ENCODE measurements around the gene TRIM6. TPM values are rescaled to one million over a fixed set of nuclear protein-coding genes. Genes with fewer than 3 reads are reported as not detected.

The TRIM6 gene
- total RNA-seq, 1 donor from 2014 or later = 7.1 TPM

DNA sequence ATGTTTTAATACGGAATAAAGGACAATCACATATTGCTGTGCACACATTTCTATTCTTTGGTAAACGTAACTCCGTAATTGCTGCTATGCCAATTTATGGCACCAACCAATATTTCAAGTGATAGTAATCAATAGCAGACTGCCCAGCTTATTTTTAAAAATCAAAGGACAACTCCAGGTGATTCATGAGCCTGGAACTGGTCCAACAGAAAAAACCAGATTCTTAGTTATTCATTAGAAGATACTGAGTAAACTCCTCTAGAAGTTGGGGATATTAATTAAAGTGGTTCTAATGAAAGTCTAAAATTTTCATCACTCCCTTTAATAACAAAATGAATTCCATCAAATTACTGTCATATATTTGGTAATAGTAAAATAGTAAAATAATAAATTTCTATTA is 38.7 kb upstream of the TRIM6 start:
- Histone ChIP-seq H3K27me3 (no peaks in the 10 kb centered on the region), H3K4me1 (no peaks in the 10 kb centered on the region), H3K36me3 (no peaks in the 10 kb centered on the region), H3K27ac (no peak overlapping the region), H3K4me2 (no peak overlapping the region), H3K9ac (no peak overlapping the region), H3K79me2 (ENCODE audit: low read depth) (no peaks in the 10 kb centered on the region), H3K4me3 (no peak overlapping the region), H2AFZ (replicated peaks) (no peak overlapping the region), H3K9me3 (ENCODE audit: low read depth) (no peaks in the 10 kb centered on the region), H4K20me1 (ENCODE audit: low read depth) (no peaks in the 10 kb centered on the region), H3F3A (ENCODE audit: low read depth) (no peaks in the 10 kb centered on the region)
- TF ChIP-seq EZH2 (IDR thresholded peaks at IDR 0.05) (no peak), EZH2phosphoT487 (IDR thresholded peaks at IDR 0.05) (no peak)
- TF ChIP-seq, protein P1, sequence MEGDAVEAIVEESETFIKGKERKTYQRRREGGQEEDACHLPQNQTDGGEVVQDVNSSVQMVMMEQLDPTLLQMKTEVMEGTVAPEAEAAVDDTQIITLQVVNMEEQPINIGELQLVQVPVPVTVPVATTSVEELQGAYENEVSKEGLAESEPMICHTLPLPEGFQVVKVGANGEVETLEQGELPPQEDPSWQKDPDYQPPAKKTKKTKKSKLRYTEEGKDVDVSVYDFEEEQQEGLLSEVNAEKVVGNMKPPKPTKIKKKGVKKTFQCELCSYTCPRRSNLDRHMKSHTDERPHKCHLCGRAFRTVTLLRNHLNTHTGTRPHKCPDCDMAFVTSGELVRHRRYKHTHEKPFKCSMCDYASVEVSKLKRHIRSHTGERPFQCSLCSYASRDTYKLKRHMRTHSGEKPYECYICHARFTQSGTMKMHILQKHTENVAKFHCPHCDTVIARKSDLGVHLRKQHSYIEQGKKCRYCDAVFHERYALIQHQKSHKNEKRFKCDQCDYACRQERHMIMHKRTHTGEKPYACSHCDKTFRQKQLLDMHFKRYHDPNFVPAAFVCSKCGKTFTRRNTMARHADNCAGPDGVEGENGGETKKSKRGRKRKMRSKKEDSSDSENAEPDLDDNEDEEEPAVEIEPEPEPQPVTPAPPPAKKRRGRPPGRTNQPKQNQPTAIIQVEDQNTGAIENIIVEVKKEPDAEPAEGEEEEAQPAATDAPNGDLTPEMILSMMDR (IDR thresholded peaks at IDR 0.05) = no peak
- no peak for DNase-seq (ENCODE audit: low spot score)
- Mint-ChIP-seq H3K9me3 (no peaks in the 10 kb centered on the region), H3K4me1 (peaks cover 3% of the 10 kb centered on the region), H3K27me3 (ENCODE audit: insufficient read depth, low read depth) (no peaks in the 10 kb centered on the region), H3K4me3 (no peak overlapping the region), H3K27ac (no peak overlapping the region), H3K36me3 (no peaks in the 10 kb centered on the region)

DNA sequence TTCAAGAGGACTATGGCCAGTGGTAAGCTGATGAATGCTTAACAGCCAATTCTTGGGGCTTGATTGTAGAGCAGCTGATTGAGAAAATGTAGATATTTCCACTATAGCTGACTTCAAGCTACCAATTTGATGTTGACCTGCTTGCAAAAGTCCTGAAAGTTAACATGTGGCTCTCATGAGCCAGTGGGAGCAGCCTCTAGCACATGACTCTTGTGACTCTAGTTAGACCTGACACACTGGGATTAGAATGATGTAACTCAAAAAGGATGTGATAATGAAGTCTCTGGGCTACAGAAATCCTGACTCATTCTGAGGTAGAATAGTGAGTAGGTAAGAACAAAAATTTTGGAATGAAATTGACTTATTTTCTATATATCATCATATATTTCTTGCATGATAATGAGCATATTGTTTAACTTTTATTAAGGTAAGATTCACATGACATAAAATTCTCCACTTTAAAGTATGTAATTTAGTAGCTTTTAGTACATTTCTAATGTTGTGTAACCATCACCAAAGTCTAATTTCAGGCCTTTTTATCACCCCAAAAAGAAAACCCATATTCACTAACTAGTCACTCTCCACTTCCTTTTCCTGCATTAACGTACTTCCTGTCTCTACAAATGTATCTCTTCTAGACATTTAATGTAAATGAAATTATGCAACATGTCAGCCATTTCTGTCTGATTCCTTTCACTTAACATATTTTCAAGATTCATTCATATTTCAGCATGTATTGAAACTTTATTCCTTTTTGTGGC is 32.0 kb upstream of the TRIM6 start:
- H3F3A ChIP-seq (ENCODE audit: low read depth) = no peaks in the 10 kb centered on the region
- H3K36me3 Mint-ChIP-seq = no peaks in the 10 kb centered on the region
- no peak overlapping the region for H3K4me3 Mint-ChIP-seq
- H2AFZ ChIP-seq (replicated peaks) = no peak overlapping the region
- H3K4me2 ChIP-seq = no peak overlapping the region
- no peak for DNase-seq (ENCODE audit: low spot score)
- no peaks in the 10 kb centered on the region for H4K20me1 ChIP-seq (ENCODE audit: low read depth)
- H3K36me3 ChIP-seq = no peaks in the 10 kb centered on the region
- peaks cover 3% of the 10 kb centered on the region for H3K4me1 Mint-ChIP-seq
- H3K9me3 Mint-ChIP-seq = no peaks in the 10 kb centered on the region
- no peak overlapping the region for H3K4me3 ChIP-seq
- H3K79me2 ChIP-seq (ENCODE audit: low read depth) = no peaks in the 10 kb centered on the region
- H3K4me1 ChIP-seq = no peaks in the 10 kb centered on the region
- H3K9me3 ChIP-seq (ENCODE audit: low read depth) = no peaks in the 10 kb centered on the region
- no peak overlapping the region for H3K9ac ChIP-seq
- H3K27ac ChIP-seq = no peak overlapping the region
- no peaks in the 10 kb centered on the region for H3K27me3 Mint-ChIP-seq (ENCODE audit: insufficient read depth, low read depth)
- TF ChIP-seq EZH2 (IDR thresholded peaks at IDR 0.05) (no peak), EZH2phosphoT487 (IDR thresholded peaks at IDR 0.05) (no peak)
- TF ChIP-seq, protein P1 (IDR thresholded peaks at IDR 0.05) = no peak
- no peak overlapping the region for H3K27ac Mint-ChIP-seq
- H3K27me3 ChIP-seq = no peaks in the 10 kb centered on the region

GRCh38 chr11:5574654-5575053 is 21.8 kb upstream of the TRIM6 start:
- H3K79me2 ChIP-seq (ENCODE audit: low read depth) = no peaks in the 10 kb centered on the region
- H3K4me3 ChIP-seq = no peak overlapping the region
- no peaks in the 10 kb centered on the region for H3K27me3 ChIP-seq
- no peaks in the 10 kb centered on the region for H3K36me3 ChIP-seq
- Mint-ChIP-seq H3K4me3 (no peak overlapping the region), H3K27ac (no peak overlapping the region), H3K4me1 (no peaks in the 10 kb centered on the region), H3K27me3 (ENCODE audit: insufficient read depth, low read depth) (no peaks in the 10 kb centered on the region), H3K36me3 (no peaks in the 10 kb centered on the region), H3K9me3 (no peaks in the 10 kb centered on the region)
- H4K20me1 ChIP-seq (ENCODE audit: low read depth) = no peaks in the 10 kb centered on the region
- TF ChIP-seq EZH2 (IDR thresholded peaks at IDR 0.05) (no peak), EZH2phosphoT487 (IDR thresholded peaks at IDR 0.05) (no peak)
- TF ChIP-seq, protein P1 (IDR thresholded peaks at IDR 0.05) = no peak
- DNase-seq (ENCODE audit: low spot score) = no peak
- no peaks in the 10 kb centered on the region for H3K4me1 ChIP-seq
- H3K4me2 ChIP-seq = no peak overlapping the region
- no peak overlapping the region for H2AFZ ChIP-seq (replicated peaks)
- no peaks in the 10 kb centered on the region for H3F3A ChIP-seq (ENCODE audit: low read depth)
- H3K9me3 ChIP-seq (ENCODE audit: low read depth) = no peaks in the 10 kb centered on the region
- no peak overlapping the region for H3K9ac ChIP-seq
- no peak overlapping the region for H3K27ac ChIP-seq
